Activated CD8-positive, alpha-beta T cell treated with anti-CD3 and anti-CD28 coated beads, Interleukin-2, amount 10 ng/mL, durations not matched to agents 7 days and 5 days (primary cell): ENCODE results near the gene SPEF1. TPM values are rescaled to one million over a fixed set of nuclear protein-coding genes. Genes with fewer than 3 reads are reported as not detected.
A peak's percentile ranks its signal among the peaks of the same experiment; 100 is the strongest.

Experiments
- ATAC-seq: fragments of 150-1000 bp; cut with Tn5 transposase; one replicate; pipeline ENCODE4 v1.10.0; 2021; ENCODE audit warnings: moderate library complexity
- CTCF ChIA-PET: fragments of 350-600 bp; sonication (Branson Sonifier 250); formaldehyde crosslinking; loops from one replicate; lab custom pipeline; 2021; ENCODE audit warnings: antibody characterized with exemption; lab: Charles Lee
- POLR2A ChIA-PET: fragments of 350-600 bp; sonication (Branson Sonifier 250); formaldehyde crosslinking; loops from one replicate; lab custom pipeline; 2021; ENCODE audit warnings: antibody characterized with exemption; lab: Charles Lee
- DNase-seq: peaks from one replicate; pipeline ENCODE4 v3.0.0-alpha.2; 2020
- H3K27ac Mint-ChIP-seq: one replicate; pipeline ENCODE4 v1.8.0; 2021; ENCODE audit warnings: mild to moderate bottlenecking, mixed read lengths
- H3K27me3 Mint-ChIP-seq: one replicate; pipeline ENCODE4 v1.8.0; 2021; ENCODE audit warnings: low read depth, mixed read lengths
- H3K36me3 Mint-ChIP-seq: one replicate; pipeline ENCODE4 v1.8.0; 2021; ENCODE audit warnings: low read depth, mixed read lengths
- H3K4me1 Mint-ChIP-seq: one replicate; pipeline ENCODE4 v1.8.0; 2021; ENCODE audit warnings: low read depth, mixed read lengths
- H3K4me3 Mint-ChIP-seq: one replicate; pipeline ENCODE4 v1.8.0; 2021; ENCODE audit warnings: mild to moderate bottlenecking, mixed read lengths
- H3K9me3 Mint-ChIP-seq: one replicate; pipeline ENCODE4 v1.8.0; 2022; ENCODE audit warnings: mixed read lengths; ENCODE audit not compliant: insufficient read depth
- total RNA-seq, 2 experiments: library from RNA; stranded (reverse); gene quantifications; one replicate each; pipeline ENCODE4 v1.2.3, GENCODE V29; 2021

SPEF1 gene
- total RNA-seq, 2 experiments from 2014 or later = 0.16 TPM

GRCh38 chr20:3778976-3779375 is 2.3 kb downstream of the SPEF1 start:
- Mint-ChIP-seq H3K27ac (no peak overlapping the region), H3K4me1 (peaks cover 36% of the 10 kb centered on the region), H3K36me3 (peaks cover 14% of the 10 kb centered on the region), H3K4me3 (no peak overlapping the region), H3K27me3 (peaks cover 23% of the 10 kb centered on the region), H3K9me3 (no peaks in the 10 kb centered on the region)
- CTCF ChIA-PET = interaction anchor here (1.2 to 2.8 kb wide), 6 partner anchors 8 to 102 kb away, joined by 3 to 19 read pairs (median 6); partner anchors contain the start of genes ADISSP and AP5S1
- POLR2A ChIA-PET = interaction anchor here (1.1 to 2.2 kb wide), 2 partner anchors 11 to 17 kb away, joined by 4 to 15 read pairs; partner anchors contain the start of gene ADISSP
- no peak for DNase-seq
- ATAC-seq = no peak

GRCh38 chr20:3777716-3778629 is 3.3 kb downstream of the SPEF1 start:
- Mint-ChIP-seq H3K4me3 (peak overlapping the region; percentile 75), H3K4me1 (peaks cover 29% of the 10 kb centered on the region), H3K27ac (no peak overlapping the region), H3K36me3 (peaks cover 9% of the 10 kb centered on the region), H3K27me3 (peaks cover 23% of the 10 kb centered on the region), H3K9me3 (no peaks in the 10 kb centered on the region)
- DNase-seq = peak; percentile 46
- POLR2A ChIA-PET = interaction anchor here (0.6 to 2.2 kb wide), 4 partner anchors 8 to 18 kb away, joined by 3 to 15 read pairs (median 4); partner anchors contain the start of genes ADISSP and CENPB
- CTCF ChIA-PET = interaction anchor here (0.6 to 2.8 kb wide), 7 partner anchors 9 to 101 kb away, joined by 3 to 19 read pairs (median 5); partner anchors contain the start of gene ADISSP
- ATAC-seq = peak; percentile 80

- ChIA-PET POLR2A (no interaction called here), CTCF (interaction anchor here (1.0 to 2.8 kb wide), 4 partner anchors 9 to 78 kb away, joined by 3 to 19 read pairs (median 7); partner anchors contain the start of gene ADISSP)
- peaks cover 5% of the 10 kb centered on the region for H3K36me3 Mint-ChIP-seq
- peak; percentile 51 for ATAC-seq
- H3K9me3 Mint-ChIP-seq = no peaks in the 10 kb centered on the region
- H3K27ac Mint-ChIP-seq = peak overlapping the region; percentile 55
- peak overlapping the region; percentile 75 for H3K4me3 Mint-ChIP-seq
- DNase-seq = no peak
- peaks cover 25% of the 10 kb centered on the region for H3K4me1 Mint-ChIP-seq
- H3K27me3 Mint-ChIP-seq = peaks cover 23% of the 10 kb centered on the region
Measured at GRCh38 chr20:3777381-3777715, 3.9 kb downstream of the SPEF1 start.

GRCh38 chr20:3775457-3776108 is 5.7 kb downstream of the SPEF1 start:
- CTCF ChIA-PET = interaction anchor here (1.2 kb wide), 2 partner anchors 10 to 45 kb away, joined by 3 to 5 read pairs; partner anchors contain the start of genes AP5S1 and CENPB
- H3K27me3 Mint-ChIP-seq = peaks cover 21% of the 10 kb centered on the region

GRCh38 chr20:3771552-3772058 is 9.6 kb downstream of the SPEF1 start:
- Mint-ChIP-seq H3K27ac (no peak overlapping the region), H3K36me3 (no peaks in the 10 kb centered on the region), H3K4me3 (no peak overlapping the region), H3K27me3 (no peaks in the 10 kb centered on the region), H3K4me1 (peaks cover 16% of the 10 kb centered on the region), H3K9me3 (no peaks in the 10 kb centered on the region)
- ATAC-seq = no peak
- POLR2A ChIA-PET = interaction anchor here (0.6 kb wide), 1 partner anchor 14 kb away, joined by 3 read pairs; no protein-coding TSS in a partner anchor
- DNase-seq = no peak
- CTCF ChIA-PET = no interaction called here

More at GRCh38 chr20:3775457-3776108, 5.7 kb downstream of the SPEF1 start:
- peaks cover 14% of the 10 kb centered on the region for H3K4me1 Mint-ChIP-seq
- H3K36me3 Mint-ChIP-seq = peaks cover 5% of the 10 kb centered on the region
- DNase-seq = no peak
- H3K27ac Mint-ChIP-seq = no peak overlapping the region
- POLR2A ChIA-PET = interaction anchor here (1.2 to 1.3 kb wide), 2 partner anchors 10 to 11 kb away, joined by 3 to 4 read pairs; partner anchors contain the start of gene CENPB
- no peak for ATAC-seq
- no peaks in the 10 kb centered on the region for H3K9me3 Mint-ChIP-seq
- no peak overlapping the region for H3K4me3 Mint-ChIP-seq

GRCh38 chr20:3768342-3769130 is 12.7 kb downstream of the SPEF1 start:
- ATAC-seq (peak; percentile 52), DNase-seq (peak; percentile 88)
- Mint-ChIP-seq H3K4me1 (peaks cover 30% of the 10 kb centered on the region), H3K9me3 (no peaks in the 10 kb centered on the region), H3K27me3 (no peaks in the 10 kb centered on the region), H3K27ac (peak overlapping the region; percentile 94), H3K36me3 (no peaks in the 10 kb centered on the region), H3K4me3 (peak overlapping the region; percentile 89)
- ChIA-PET POLR2A (interaction anchor here (1.0 to 2.7 kb wide), 7 partner anchors 11 to 52 kb away, joined by 3 to 15 read pairs (median 8); partner anchors contain the start of genes AP5S1, CENPB and SPEF1), CTCF (interaction anchor here (0.6 to 5.8 kb wide), 26 partner anchors 8 to 145 kb away, joined by 3 to 33 read pairs (median 4); partner anchors contain the start of genes ADAM33, AP5S1, CENPB and SPEF1)

- Mint-ChIP-seq H3K4me1 (peaks cover 30% of the 10 kb centered on the region), H3K9me3 (no peaks in the 10 kb centered on the region), H3K27ac (peak within 1 kb of the TSS; percentile 94), H3K36me3 (no peaks in the 10 kb centered on the region), H3K4me3 (peak within 1 kb of the TSS; percentile 89), H3K27me3 (no peaks in the 10 kb centered on the region)
- ATAC-seq = peak; percentile 95
- peak; percentile 99 for DNase-seq
- ChIA-PET CTCF (interaction anchor here (0.6 to 5.8 kb wide), 20 partner anchors 10 to 228 kb away, joined by 3 to 33 read pairs (median 4); partner anchors contain the start of genes ADAM33, AP5S1, CENPB and SPEF1), POLR2A (interaction anchor here (0.6 to 2.7 kb wide), 10 partner anchors 8 to 395 kb away, joined by 3 to 15 read pairs (median 4); partner anchors contain the start of genes AP5S1, CENPB and SPEF1)
Measured at GRCh38 chr20:3767427-3768341, 13.6 kb downstream of the SPEF1 start, which contains the start of gene ADISSP. ADISSP (minus strand) TSS chr20:3767753; CDS start chr20:3760100, 7,653 bp downstream.

- H3K9me3 Mint-ChIP-seq = no peaks in the 10 kb centered on the region
- ATAC-seq = peak; percentile 6
- POLR2A ChIA-PET = interaction anchor here (1.4 to 2.7 kb wide), 4 partner anchors 12 to 19 kb away, joined by 3 to 15 read pairs (median 12); partner anchors contain the start of genes CENPB and SPEF1
- H3K4me1 Mint-ChIP-seq = peaks cover 30% of the 10 kb centered on the region
- peak overlapping the region; percentile 14 for H3K27ac Mint-ChIP-seq
- H3K4me3 Mint-ChIP-seq = peak overlapping the region; percentile 89
- H3K27me3 Mint-ChIP-seq = no peaks in the 10 kb centered on the region
- H3K36me3 Mint-ChIP-seq = no peaks in the 10 kb centered on the region
- DNase-seq = peak; percentile 42
- CTCF ChIA-PET = interaction anchor here (1.2 to 5.8 kb wide), 10 partner anchors 9 to 90 kb away, joined by 4 to 33 read pairs (median 16); partner anchors contain the start of genes AP5S1, CENPB and SPEF1
Measured at GRCh38 chr20:3767110-3767426, 14.2 kb downstream of the SPEF1 start.

GRCh38 chr20:3766422-3767109 is 14.7 kb downstream of the SPEF1 start:
- no peak for ATAC-seq
- DNase-seq = no peak
- ChIA-PET CTCF (interaction anchor here (0.7 to 5.8 kb wide), 10 partner anchors 9 to 314 kb away, joined by 3 to 33 read pairs (median 6); partner anchors contain the start of genes AP5S1, CENPB and SPEF1), POLR2A (interaction anchor here (1.2 to 2.7 kb wide), 2 partner anchors 13 to 20 kb away, joined by 3 to 15 read pairs; partner anchors contain the start of gene CENPB)
- Mint-ChIP-seq H3K9me3 (no peaks in the 10 kb centered on the region), H3K4me3 (peak overlapping the region; percentile 89), H3K27ac (no peak overlapping the region), H3K4me1 (peaks cover 30% of the 10 kb centered on the region), H3K27me3 (no peaks in the 10 kb centered on the region), H3K36me3 (no peaks in the 10 kb centered on the region)
